ENCODE measurements around the gene MSANTD7.
A peak's percentile ranks its signal among the peaks of the same experiment; 100 is the strongest.
"Not testable (repeated sequence)": the region's sequence is repeated elsewhere in the genome, so short reads cannot be mapped to it uniquely, and the experiment has no call there.

MSANTD7 gene, protein sequence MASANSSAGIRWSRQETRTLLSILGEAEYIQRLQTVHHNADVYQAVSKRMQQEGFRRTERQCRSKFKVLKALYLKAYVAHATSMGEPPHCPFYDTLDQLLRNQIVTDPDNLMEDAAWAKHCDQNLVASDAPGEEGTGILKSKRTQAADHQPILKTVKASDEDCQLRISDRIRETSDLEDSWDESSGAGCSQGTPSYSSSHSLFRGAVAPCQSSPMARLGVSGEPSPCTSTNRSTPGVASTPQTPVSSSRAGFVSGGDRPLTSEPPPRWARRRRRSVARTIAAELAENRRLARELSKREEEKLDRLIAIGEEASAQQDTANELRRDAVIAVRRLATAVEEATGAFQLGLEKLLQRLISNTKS

DNA sequence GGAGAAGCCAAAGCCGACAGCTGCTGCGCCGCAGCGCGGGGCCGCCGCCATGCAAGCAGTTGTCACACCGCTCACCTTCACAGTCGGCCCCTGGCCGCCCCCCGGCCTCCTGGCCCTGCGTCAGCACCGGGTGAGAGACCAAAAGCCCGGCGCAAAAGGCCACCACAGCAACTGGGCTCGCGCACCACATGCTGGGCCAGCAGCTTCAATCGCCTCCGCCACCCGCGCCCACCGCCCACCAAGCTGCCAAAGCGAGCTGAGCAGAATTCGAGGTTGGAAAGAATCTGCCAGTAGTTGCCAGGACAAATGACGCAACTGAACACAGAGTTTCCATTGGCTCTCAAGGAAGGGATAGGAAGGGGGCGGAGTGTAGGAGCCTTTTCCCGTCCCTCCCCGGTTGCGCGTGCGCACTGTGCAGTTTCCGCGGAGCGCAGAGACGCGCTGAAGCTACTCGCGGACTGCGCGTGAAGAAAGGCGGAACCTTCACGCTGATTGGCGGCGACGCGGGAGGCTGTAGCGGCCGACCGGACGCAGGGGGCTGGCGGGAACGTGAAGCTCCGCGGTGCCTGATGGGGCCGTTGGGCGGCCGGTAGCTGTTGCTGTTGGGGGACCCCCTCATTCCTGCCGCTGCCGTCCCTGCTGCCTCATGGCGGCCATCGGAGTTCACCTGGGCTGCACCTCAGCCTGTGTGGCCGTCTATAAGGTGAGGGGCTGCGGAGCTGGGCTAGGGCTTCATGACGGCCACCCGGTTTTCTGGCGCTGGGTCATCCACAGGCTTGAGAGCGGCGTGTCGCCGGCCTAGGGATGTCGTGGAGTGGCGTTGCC is at the start of gene MSANTD7, which contains the start of the genes CDNF and HSPA14:
TSS of gene MSANTD7 (plus strand) at position 550 of the 825 bp plus-strand sequence. CDS start 3,979 bp downstream, outside the sequence.
TSS of gene CDNF (minus strand) at position 281 of the 825 bp plus-strand sequence. CDS start at position 190, 91 bp downstream.
TSS of gene HSPA14 (plus strand) at position 550 of the 825 bp plus-strand sequence. CDS start at position 647, 97 bp downstream.
- peak; percentile 99 for DNase-seq (ENCODE audit: low spot score)

DNA sequence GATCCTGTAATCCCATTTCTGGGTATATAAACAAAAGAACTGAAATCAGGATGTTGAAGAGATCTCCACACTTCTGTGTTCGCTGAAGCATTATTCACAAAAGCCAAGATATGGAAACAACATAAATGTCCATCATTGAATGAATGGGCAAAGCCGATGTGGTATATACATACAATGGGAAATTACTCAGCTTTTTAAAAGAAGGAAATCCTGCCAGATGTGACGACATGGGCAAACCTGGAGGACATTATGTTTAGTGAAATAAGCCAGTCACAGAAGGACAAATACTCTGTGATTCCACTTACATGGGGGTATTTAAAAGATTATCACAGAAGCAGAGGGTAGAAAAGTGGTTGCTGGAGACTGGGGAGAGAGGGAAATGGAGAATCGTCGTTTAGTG is 39.5 kb upstream of the MSANTD7 start:
- DNase-seq (ENCODE audit: low spot score): no peak

GRCh38 chr10:14800397-14800796 is 37.7 kb upstream of the MSANTD7 start:
- no peak for DNase-seq (ENCODE audit: low spot score)

- DNase-seq (ENCODE audit: low spot score): no peak
Observed at GRCh38 chr10:14801723-14802122, 36.4 kb upstream of the MSANTD7 start.

- no peak for DNase-seq (ENCODE audit: low spot score)
Observed at GRCh38 chr10:14803827-14804226, 34.3 kb upstream of the MSANTD7 start.

DNA sequence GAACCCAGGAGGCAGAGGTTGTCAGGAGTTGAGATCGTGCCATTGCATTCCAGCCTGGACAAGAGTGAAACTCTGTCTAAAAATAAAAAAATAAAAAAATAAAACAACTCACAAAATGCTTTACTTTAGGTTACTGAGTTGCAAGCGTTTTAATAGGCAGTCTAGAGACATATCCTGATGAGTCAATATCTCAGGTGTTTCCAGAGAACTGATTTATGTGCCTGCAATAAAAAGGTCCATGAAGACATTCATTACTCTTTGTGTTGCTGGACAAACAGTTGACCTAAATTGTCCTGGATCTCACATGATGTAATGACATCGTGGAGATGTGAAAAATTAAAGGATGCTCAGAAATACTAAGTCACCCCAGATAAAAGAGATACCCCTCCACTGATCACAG is 31.8 kb upstream of the MSANTD7 start:
- DNase-seq (ENCODE audit: low spot score): no peak

DNA sequence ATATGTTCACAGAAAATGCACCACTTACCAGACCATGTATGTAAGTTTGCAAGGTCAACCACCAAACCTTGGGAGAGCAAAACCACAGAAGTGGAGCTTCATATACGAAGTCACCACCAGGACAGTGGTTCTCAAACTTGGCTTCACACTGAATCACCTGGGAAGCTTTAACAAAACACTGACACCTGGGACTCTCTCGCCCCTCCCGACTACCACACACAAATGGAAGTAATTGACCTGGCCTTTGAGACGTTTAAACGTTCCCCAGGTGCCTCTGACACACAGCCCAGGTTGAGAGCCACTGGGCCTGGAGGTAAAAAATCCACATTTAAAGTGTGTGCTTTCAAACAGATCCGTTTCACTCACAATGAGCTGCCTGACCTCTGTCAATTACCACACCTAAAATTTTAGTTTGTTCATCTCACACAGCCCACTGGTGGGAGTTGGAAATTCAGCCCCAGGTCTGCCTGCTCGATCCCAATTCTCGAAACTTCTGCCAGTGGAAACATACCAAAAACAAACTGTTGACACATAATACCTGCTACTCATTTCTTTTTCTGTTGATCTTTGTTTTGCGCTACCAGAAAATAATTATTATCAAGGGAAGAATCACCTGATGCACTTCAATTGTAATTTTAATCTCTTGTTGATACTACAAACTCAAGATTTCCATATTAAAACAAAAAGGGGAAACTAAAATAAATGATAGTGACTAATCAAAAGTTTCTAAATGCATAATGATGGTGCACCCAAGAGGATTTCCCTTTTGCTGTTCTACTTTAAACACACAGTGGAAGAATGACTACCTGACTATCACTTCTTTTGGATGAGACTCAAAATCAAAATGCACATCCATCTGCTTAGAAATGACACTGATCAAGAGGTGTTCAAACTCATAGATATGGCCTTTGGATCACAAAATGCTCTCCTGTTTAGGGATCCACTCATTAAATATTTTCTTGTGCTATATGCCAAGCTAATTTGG is 26.8 kb upstream of the MSANTD7 start:
- no peak for DNase-seq (ENCODE audit: low spot score)

GRCh38 chr10:14812271-14812670 is 25.8 kb upstream of the MSANTD7 start:
- DNase-seq (ENCODE audit: low spot score): no peak

DNA sequence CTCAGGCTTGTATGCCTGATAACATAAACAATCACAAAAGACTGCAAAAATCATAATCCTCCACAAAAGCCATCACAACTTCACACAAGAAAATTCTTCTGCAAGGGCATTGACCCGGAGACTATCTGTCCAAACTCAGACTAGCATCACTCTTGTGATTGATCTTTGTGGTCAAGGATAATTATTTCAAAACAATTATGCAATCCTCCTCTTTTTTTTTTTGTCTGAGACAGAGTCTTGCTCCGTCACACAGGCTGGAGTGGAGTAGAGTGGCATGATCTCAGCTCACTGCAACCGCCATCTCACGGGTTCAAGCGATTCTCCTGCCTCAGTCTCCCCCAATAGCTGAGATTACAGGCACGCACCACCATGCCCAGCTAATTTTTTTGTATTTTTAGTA is 22.4 kb upstream of the MSANTD7 start:
- no peak for DNase-seq (ENCODE audit: low spot score)

DNA sequence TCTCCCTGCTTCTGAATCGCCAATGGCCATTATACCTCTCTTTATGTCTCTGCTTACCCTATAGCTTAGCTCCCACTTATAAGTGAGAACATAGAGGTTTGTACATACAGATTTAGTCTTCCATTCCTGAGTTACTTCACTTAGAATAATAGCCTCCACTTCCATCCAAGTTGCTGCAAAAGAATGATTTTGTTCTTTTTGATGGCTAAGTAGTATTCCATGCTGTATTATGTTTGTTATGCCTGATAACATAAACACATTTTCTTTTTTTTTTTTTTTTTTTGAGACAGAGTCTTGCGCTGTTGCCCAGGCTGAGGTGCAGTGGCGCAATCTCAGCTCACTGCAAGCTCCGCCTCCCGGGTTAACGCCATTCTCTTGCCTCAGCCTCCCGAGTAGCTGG is 21.4 kb upstream of the MSANTD7 start:
- DNase-seq (ENCODE audit: low spot score): not testable (repeated sequence)

GRCh38 chr10:14820010-14820774 is 17.9 kb upstream of the MSANTD7 start:
- DNase-seq (ENCODE audit: low spot score): no peak

GRCh38 chr10:14820775-14821154 is 17.3 kb upstream of the MSANTD7 start:
- DNase-seq (ENCODE audit: low spot score): no peak

- DNase-seq (ENCODE audit: low spot score): no peak
Observed at GRCh38 chr10:14821635-14822375, 16.3 kb upstream of the MSANTD7 start.

DNA sequence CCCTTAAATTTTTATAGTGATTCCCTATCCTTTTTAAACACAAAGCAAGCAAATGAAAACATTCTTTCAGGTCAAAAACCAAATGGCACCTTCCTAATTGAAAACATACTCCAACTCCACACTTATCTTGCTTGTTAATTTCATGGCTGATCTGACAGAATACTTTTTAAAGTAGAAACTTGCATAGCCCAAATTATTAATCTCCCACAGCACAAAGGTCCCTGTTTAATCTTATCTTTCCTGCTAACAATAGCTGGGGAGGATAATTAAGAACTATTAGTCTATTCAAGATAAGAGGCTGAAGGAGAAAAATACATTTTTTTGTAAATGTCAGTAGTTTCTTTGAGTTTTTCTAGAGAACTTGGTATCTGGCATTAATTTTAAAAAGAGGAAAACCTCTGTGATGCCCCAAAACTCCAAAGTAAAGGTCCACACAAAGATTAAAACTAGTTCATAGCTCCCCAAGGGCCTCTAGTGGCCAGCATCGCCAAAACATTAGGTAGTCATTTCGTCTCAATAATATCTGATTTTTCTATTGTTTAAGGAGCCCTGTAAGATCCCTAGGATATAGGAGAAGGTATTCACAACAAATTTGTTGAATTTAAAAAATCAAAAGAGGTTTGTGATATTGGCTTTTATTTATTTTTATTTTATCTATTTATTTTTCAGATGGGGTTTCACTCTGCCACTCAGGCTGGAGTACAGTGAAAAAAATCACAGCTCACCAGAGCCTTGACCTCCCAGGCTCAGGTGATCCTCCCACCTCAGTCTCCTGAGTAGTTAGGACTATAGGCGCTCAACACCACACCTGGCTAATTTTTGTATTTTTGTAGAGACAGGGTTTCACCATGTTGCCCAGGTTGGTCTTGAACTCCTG is 15.0 kb upstream of the MSANTD7 start:
- peak; percentile 63 for DNase-seq (ENCODE audit: low spot score)

- no peak for DNase-seq (ENCODE audit: low spot score)
Observed at GRCh38 chr10:14823966-14824365, 14.1 kb upstream of the MSANTD7 start.

DNA sequence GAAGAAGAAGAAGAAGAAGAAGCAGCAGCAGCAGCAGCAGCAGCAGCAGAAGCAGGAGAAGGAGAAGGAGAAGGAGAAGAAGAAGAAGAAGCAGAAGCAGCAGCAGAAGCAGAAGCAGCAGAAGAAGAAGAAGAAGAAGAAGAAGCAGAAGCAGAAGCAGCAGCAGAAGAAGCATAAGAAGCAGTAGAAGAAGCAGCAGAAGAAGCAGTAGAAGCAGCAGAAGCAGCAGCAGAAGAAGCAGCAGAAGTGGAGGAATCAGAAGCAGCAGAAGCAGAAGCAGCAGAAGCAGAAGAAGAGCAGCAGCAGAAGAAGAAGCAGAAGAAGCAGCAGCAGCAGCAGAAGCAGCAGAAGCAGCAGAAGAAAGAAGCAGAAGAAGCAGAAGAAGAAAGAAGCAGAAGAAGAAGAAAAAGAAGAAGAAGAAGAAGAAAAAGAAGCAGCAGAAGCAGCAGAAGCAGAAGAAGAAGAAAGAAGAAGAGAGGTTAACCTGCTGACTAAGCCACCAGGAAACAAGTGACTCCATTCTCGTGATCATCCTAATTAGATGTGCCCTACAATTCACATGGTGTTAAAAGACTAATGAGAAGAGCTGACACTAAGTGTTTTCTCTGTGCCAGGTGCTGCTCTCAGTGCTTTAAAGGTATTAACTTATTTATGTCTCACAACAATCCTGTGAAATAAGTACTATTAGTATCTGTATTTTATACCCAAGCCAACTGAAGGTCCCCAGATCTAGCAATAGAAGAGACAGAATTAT is 11.9 kb upstream of the MSANTD7 start:
- DNase-seq (ENCODE audit: low spot score): no peak

- no peak for DNase-seq (ENCODE audit: low spot score)
Observed at GRCh38 chr10:14833106-14833505, 5.0 kb upstream of the MSANTD7 start.

- DNase-seq (ENCODE audit: low spot score): no peak
Observed at GRCh38 chr10:14836208-14836607, 1.9 kb upstream of the MSANTD7 start.

Data from CD4-positive, alpha-beta T cell treated with Interleukin-15 for 4 hours (primary cell).